Psoas muscle (tissue), 8 donors: ENCODE data around the gene SH3GL1. TPM values are rescaled to one million over a fixed set of nuclear protein-coding genes. Genes with fewer than 3 reads are reported as not detected.
"Not testable (repeated sequence)": the region's sequence is repeated elsewhere in the genome, so short reads cannot be mapped to it uniquely, and the experiment has no call there.

ENCODE experiments used
- ATAC-seq, 4 donors: fragments of 200-7000 bp; cut with Tn5 transposase; one replicate each; pipeline ENCODE4 v1.9.1; 2020; ENCODE audit warnings: moderate library complexity in 3 of 4, mild to moderate bottlenecking in 2 of 4
- DNase-seq, 2 donors: peaks; one replicate each; pipeline ENCODE4 v3.0.0-alpha.2; 2020
- H3K27ac ChIP-seq: fragments of 200-600 bp; one replicate; pipeline ENCODE4 v1.8.0; 2022
- H3K27me3 ChIP-seq, 3 donors: fragments of 200-600 bp in 1 of 3; one replicate each; pipeline versions ENCODE4 v1.6.1 to v1.8.0; 2013 to 2022; ENCODE audit warnings: low read length in 2 of 3, mild to moderate bottlenecking in 2 of 3, moderate library complexity in 1 of 3; ENCODE audit not compliant: insufficient read depth in 3 of 3
- H3K36me3 ChIP-seq, 2 donors: fragments of 200-600 bp in 1 of 2; one replicate each; pipeline versions ENCODE4 v1.6.1 to v1.8.0; 2013 to 2022; ENCODE audit warnings: low read depth in 1 of 2, mild to moderate bottlenecking in 1 of 2, moderate library complexity in 1 of 2; ENCODE audit not compliant: insufficient read depth in 1 of 2
- H3K4me1 ChIP-seq: fragments of 200-600 bp; one replicate; pipeline ENCODE4 v1.8.0; 2022
- H3K4me3 ChIP-seq: fragments of 200-600 bp; one replicate; pipeline ENCODE4 v1.8.0; 2022; ENCODE audit warnings: mild to moderate bottlenecking
- H3K9me3 ChIP-seq: fragments of 200-600 bp; one replicate; pipeline ENCODE4 v1.8.0; 2022
- CTCF ChIP-seq: fragments of 200-600 bp; IDR thresholded peaks from one replicate; pipeline ENCODE4 v1.8.0; 2022; ENCODE audit warnings: antibody characterized with exemption
- WGBS, 3 donors: extraction: QIAGEN DNeasy Blood & Tissue Kit; methylation state at CpG; one replicate each; pipeline versions ENCODE4 v1.1.6 to v1.1.7; 2013; 5-methylcytosine and 5-hydroxymethylcytosine counted together
- intact Hi-C, 2 donors: fragments of 100-400 bp; cut with DNase I; formaldehyde crosslinking; loops; one replicate each; pipeline versions ENCODE4 v1.11.0 to v1.14.2; 2022
- polyA plus RNA-seq, 3 donors: library from polyadenylated mRNA; stranded (reverse); fragments of 200-250 nt; gene quantifications; one replicate each; pipeline ENCODE4 v1.2.3, GENCODE V29; 2013
- total RNA-seq, 4 donors: library from RNA; stranded (reverse); fragmentation: NEBNext Ultra II Directional in 2 of 4; extraction: Animal tissue kit (Norgen Biotek cat#: 25700) in 2 of 4; gene quantifications; one replicate each; pipeline versions ENCODE4 v1.2.1 to v1.2.4, GENCODE V29; 2021 to 2023
- donor health status: healthy with polysubstance abuse.
- donor health status: DM: no; HTN: no; CAD: no; lungs with moderate emphysema.
- donor health status: Bipolar disorder and iron deficiency.
- donor health status: healthy.
- donor health status: DM: yes; HTN: yes; CAD: no.
- donor health status: DM: no; HTN: no; CAD: no.
- donor health status: DM: no; HTN: no; CAD: no.
- donor health status: DM: yes; HTN: yes; CAD: no.

Gene SH3GL1
- total and polyA plus RNA-seq, 7 donors: 16.0 to 85.6 (median 23.3) TPM

GRCh38 chr19:4354282-4354681, 46.1 kb downstream of the SH3GL1 start:
- Histone ChIP-seq H3K4me3 (no peak overlapping the region), H3K27ac (no peak overlapping the region), H3K36me3 (peaks cover 0 to 14% of the 10 kb centered on the region in 2 donors), H3K27me3 (no peaks in the 10 kb centered on the region), H3K4me1 (no peaks in the 10 kb centered on the region), H3K9me3 (no peaks in the 10 kb centered on the region)
- 87 to 89% (median 88%) methylated on average over 12 of the region's 12 CpGs for WGBS, 3 donors
- ATAC-seq (no peak), DNase-seq (no peak)
- no peak for TF ChIP-seq CTCF
- intact Hi-C loops: loop anchor here in 1 of 2 donors (2.0 kb wide), 1 partner anchor 87 kb away; no protein-coding TSS in a partner anchor

- Histone ChIP-seq H3K4me3 (no peak overlapping the region), H3K27me3 (no peaks in the 10 kb centered on the region), H3K27ac (no peak overlapping the region), H3K4me1 (no peaks in the 10 kb centered on the region), H3K36me3 (peaks cover 0 to under 1% of the 10 kb centered on the region in 2 donors), H3K9me3 (no peaks in the 10 kb centered on the region)
- TF ChIP-seq CTCF: peak; percentile 77
- WGBS, 3 donors: 26 to 44% (median 32%) methylated on average over 8 to 9 of the region's 9 CpGs
- DNase-seq: no peak
- intact Hi-C loops: no loop called here
- ATAC-seq: peak; percentile 50 to 75 (median 60)
Measured at GRCh38 chr19:4352701-4353121, 47.6 kb downstream of the SH3GL1 start.

GRCh38 chr19:4350726-4351125, 49.6 kb downstream of the SH3GL1 start:
- Histone ChIP-seq H3K4me3 (no peak overlapping the region), H3K27ac (no peak overlapping the region), H3K36me3 (peaks cover 0 to 17% of the 10 kb centered on the region in 2 donors), H3K27me3 (no peaks in the 10 kb centered on the region), H3K4me1 (no peaks in the 10 kb centered on the region), H3K9me3 (no peaks in the 10 kb centered on the region)
- peak in 1 of 4 donors; percentile 5 for ATAC-seq
- WGBS, 3 donors: 91 to 97% (median 95%) methylated on average over 9 of the region's 9 CpGs
- intact Hi-C loops: loop anchor here in 1 of 2 donors (2.0 kb wide), 1 partner anchor 82 kb away; no protein-coding TSS in a partner anchor
- no peak for TF ChIP-seq CTCF
- DNase-seq: no peak

- Histone ChIP-seq H3K27me3 (no peaks in the 10 kb centered on the region), H3K4me1 (no peaks in the 10 kb centered on the region), H3K27ac (no peak overlapping the region), H3K9me3 (no peaks in the 10 kb centered on the region), H3K36me3 (peaks cover 0 to 17% of the 10 kb centered on the region in 2 donors), H3K4me3 (no peak overlapping the region)
- 85 to 97% (median 90%) methylated on average over 8 of the region's 8 CpGs for WGBS, 3 donors
- TF ChIP-seq CTCF: no peak
- DNase-seq (no peak), ATAC-seq (no peak)
- intact Hi-C loops: loop anchor here in 1 of 2 donors (2.0 kb wide), 1 partner anchor 81 kb away; no protein-coding TSS in a partner anchor
Measured at GRCh38 chr19:4350111-4350510, 50.2 kb downstream of the SH3GL1 start.

- ATAC-seq, H3K27me3 ChIP-seq, H3K4me1 ChIP-seq, H3K4me3 ChIP-seq, H3K27ac ChIP-seq, H3K9me3 ChIP-seq, DNase-seq, intact Hi-C loops: not testable (repeated sequence)
- peaks cover 0 to 17% of the 10 kb centered on the region in 2 donors for H3K36me3 ChIP-seq
- WGBS, 3 donors: 92 to 96% (median 94%) methylated on average over 16 of the region's 16 CpGs
Measured at GRCh38 chr19:4349225-4349624, 51.1 kb downstream of the SH3GL1 start.
